HL-60 (cell line): ENCODE results near the gene OGFR.

ENCODE experiments used
- POLR2AphosphoS5 ChIP-seq: IDR thresholded peaks from 2 replicates; pipeline ENCODE4 v1.6.1; 2012; ENCODE audit warnings: low read depth
- SPI1 ChIP-seq: IDR thresholded peaks from 2 replicates; pipeline ENCODE4 v1.6.1; 2012; ENCODE audit warnings: low read depth, mild to moderate bottlenecking, borderline replicate concordance
- TF ChIP-seq, protein P1 (sequence below): IDR thresholded peaks from one replicate; pipeline ENCODE4 v1.5.1; 2011; ENCODE audit warnings: low read length, control low read depth, inconsistent platforms; ENCODE audit not compliant: insufficient read depth
- TF ChIP-seq, protein P2 (sequence below): IDR thresholded peaks from 2 replicates; pipeline ENCODE4 v1.6.1; 2012; ENCODE audit warnings: low read depth; ENCODE audit not compliant: insufficient replicate concordance

DNA sequence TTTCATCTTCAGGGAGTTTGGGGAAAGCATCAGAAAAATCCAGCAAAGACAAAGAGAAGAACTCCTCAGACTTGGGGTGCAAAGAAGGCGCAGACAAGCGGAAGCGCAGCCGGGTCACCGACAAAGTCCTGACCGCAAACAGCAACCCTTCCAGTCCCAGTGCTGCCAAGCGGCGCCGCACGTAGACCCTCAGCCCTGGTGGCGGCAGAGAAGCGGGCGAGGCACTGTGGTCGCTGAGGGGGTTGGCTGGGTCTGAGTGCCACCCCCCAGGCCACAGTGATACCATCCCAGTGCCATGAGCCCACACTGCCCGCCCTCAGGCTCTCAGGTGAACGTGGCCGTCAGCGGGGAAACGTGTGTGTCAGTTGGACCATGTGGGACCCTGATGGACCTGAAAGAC is 5.2 kb upstream of the OGFR start:
- TF ChIP-seq, protein P1, sequence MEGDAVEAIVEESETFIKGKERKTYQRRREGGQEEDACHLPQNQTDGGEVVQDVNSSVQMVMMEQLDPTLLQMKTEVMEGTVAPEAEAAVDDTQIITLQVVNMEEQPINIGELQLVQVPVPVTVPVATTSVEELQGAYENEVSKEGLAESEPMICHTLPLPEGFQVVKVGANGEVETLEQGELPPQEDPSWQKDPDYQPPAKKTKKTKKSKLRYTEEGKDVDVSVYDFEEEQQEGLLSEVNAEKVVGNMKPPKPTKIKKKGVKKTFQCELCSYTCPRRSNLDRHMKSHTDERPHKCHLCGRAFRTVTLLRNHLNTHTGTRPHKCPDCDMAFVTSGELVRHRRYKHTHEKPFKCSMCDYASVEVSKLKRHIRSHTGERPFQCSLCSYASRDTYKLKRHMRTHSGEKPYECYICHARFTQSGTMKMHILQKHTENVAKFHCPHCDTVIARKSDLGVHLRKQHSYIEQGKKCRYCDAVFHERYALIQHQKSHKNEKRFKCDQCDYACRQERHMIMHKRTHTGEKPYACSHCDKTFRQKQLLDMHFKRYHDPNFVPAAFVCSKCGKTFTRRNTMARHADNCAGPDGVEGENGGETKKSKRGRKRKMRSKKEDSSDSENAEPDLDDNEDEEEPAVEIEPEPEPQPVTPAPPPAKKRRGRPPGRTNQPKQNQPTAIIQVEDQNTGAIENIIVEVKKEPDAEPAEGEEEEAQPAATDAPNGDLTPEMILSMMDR, result no peak
- no peak for TF ChIP-seq POLR2AphosphoS5
- TF ChIP-seq, protein P2, sequence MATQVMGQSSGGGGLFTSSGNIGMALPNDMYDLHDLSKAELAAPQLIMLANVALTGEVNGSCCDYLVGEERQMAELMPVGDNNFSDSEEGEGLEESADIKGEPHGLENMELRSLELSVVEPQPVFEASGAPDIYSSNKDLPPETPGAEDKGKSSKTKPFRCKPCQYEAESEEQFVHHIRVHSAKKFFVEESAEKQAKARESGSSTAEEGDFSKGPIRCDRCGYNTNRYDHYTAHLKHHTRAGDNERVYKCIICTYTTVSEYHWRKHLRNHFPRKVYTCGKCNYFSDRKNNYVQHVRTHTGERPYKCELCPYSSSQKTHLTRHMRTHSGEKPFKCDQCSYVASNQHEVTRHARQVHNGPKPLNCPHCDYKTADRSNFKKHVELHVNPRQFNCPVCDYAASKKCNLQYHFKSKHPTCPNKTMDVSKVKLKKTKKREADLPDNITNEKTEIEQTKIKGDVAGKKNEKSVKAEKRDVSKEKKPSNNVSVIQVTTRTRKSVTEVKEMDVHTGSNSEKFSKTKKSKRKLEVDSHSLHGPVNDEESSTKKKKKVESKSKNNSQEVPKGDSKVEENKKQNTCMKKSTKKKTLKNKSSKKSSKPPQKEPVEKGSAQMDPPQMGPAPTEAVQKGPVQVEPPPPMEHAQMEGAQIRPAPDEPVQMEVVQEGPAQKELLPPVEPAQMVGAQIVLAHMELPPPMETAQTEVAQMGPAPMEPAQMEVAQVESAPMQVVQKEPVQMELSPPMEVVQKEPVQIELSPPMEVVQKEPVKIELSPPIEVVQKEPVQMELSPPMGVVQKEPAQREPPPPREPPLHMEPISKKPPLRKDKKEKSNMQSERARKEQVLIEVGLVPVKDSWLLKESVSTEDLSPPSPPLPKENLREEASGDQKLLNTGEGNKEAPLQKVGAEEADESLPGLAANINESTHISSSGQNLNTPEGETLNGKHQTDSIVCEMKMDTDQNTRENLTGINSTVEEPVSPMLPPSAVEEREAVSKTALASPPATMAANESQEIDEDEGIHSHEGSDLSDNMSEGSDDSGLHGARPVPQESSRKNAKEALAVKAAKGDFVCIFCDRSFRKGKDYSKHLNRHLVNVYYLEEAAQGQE, result no peak
- TF ChIP-seq SPI1, result no peak
